H1 (cell line): Measurements from ENCODE around the gene SPRR3. TPM values are rescaled to one million over a fixed set of nuclear protein-coding genes. Genes with fewer than 3 reads are reported as not detected.

Experiments used
- CTCF ChIA-PET: fragments of 300-600 bp; sonication (Branson Sonifier 250); formaldehyde crosslinking; loops from one replicate; lab custom pipeline; 2021; ENCODE audit not compliant: partially characterized antibody; lab: Charles Lee
- POLR2A ChIA-PET: fragments of 300-600 bp; sonication (Branson Sonifier 250); formaldehyde crosslinking; loops from one replicate; lab custom pipeline; 2021; ENCODE audit warnings: inconsistent platforms; ENCODE audit not compliant: partially characterized antibody; lab: Charles Lee
- DNase-seq, 2 experiments: peaks; one replicate each; pipeline versions ENCODE4 v3.0.0 to v3.0.0-alpha.2; 2010 to 2022; ENCODE audit warnings: low spot score in 2 of 2, low read depth in 1 of 2, mixed read lengths in 1 of 2
- FAIRE-seq: peaks from 2 replicates; lab custom pipeline; 2011; peaks lifted over from hg19 to GRCh38; lab: Jason Lieb, UNC
- H2AFZ ChIP-seq: 2 replicates; pipeline ENCODE4 v1.8.1; 2012; ENCODE audit warnings: low read length, inconsistent platforms
- H2AK5ac ChIP-seq: 2 replicates; pipeline ENCODE4 v1.6.1; 2013; ENCODE audit warnings: low read depth, low read length
- H2BK120ac ChIP-seq: replicated peaks from 2 replicates; pipeline ENCODE3; 2013; ENCODE audit warnings: low read depth, low read length, inconsistent platforms
- H2BK12ac ChIP-seq: 2 replicates; pipeline ENCODE4 v1.6.1; 2013; ENCODE audit warnings: low read depth, low read length
- H2BK15ac ChIP-seq: 2 replicates; pipeline ENCODE4 v1.6.1; 2013; ENCODE audit warnings: low read length
- H2BK20ac ChIP-seq: 2 replicates; pipeline ENCODE4 v1.6.1; 2013; ENCODE audit warnings: low read length
- H2BK5ac ChIP-seq: 2 replicates; pipeline ENCODE4 v1.6.1; 2013; ENCODE audit warnings: low read depth, low read length
- H3K14ac ChIP-seq: 2 replicates; pipeline ENCODE4 v1.6.1; 2013; ENCODE audit warnings: inconsistent platforms; ENCODE audit not compliant: insufficient read length
- H3K18ac ChIP-seq: 2 replicates; pipeline ENCODE4 v1.6.1; 2013; ENCODE audit warnings: low read length; ENCODE audit errors: extremely low read depth
- H3K23ac ChIP-seq: 2 replicates; pipeline ENCODE4 v1.6.1; 2013; ENCODE audit warnings: inconsistent platforms; ENCODE audit not compliant: insufficient read length
- H3K23me2 ChIP-seq: 2 replicates; pipeline ENCODE4 v1.6.1; 2013; ENCODE audit warnings: low read depth, low read length
- H3K27ac ChIP-seq: 2 replicates; pipeline ENCODE4 v1.6.1; 2011; ENCODE audit warnings: low read depth, low read length, inconsistent platforms
- H3K27me3 ChIP-seq, 4 experiments: replicated peaks in 1 of 4; 1 replicate in 1 of 4; 2 replicates in 3 of 4; pipeline versions ENCODE4 v1.6.1 to v1.8.1; 2011 to 2013; ENCODE audit warnings: low read length in 3 of 4, mild to moderate bottlenecking in 3 of 4, inconsistent platforms in 2 of 4, mixed read lengths in 2 of 4, moderate library complexity in 1 of 4; ENCODE audit not compliant: control insufficient read depth in 3 of 4, insufficient read depth in 3 of 4; ENCODE audit errors: extremely low read depth in 1 of 4
- H3K36me3 ChIP-seq, 4 experiments: 2 replicates each; pipeline versions ENCODE4 v1.6.1 to v1.8.1; 2011 to 2013; ENCODE audit warnings: mild to moderate bottlenecking in 4 of 4, low read length in 3 of 4, moderate library complexity in 2 of 4, control low read depth in 1 of 4, inconsistent platforms in 1 of 4; ENCODE audit not compliant: insufficient read depth in 4 of 4, control insufficient read depth in 2 of 4
- H3K4ac ChIP-seq: replicated peaks from 2 replicates; pipeline ENCODE3; 2013; ENCODE audit warnings: low read length, low read depth, mixed read lengths, inconsistent platforms; ENCODE audit not compliant: insufficient read length
- H3K4me1 ChIP-seq, 4 experiments: replicated peaks in 1 of 4; 1 replicate in 1 of 4; 2 replicates in 3 of 4; pipeline versions ENCODE4 v1.6.1 to v1.8.1; 2011 to 2013; ENCODE audit warnings: low read length in 3 of 4, inconsistent platforms in 2 of 4, mixed read lengths in 1 of 4; ENCODE audit not compliant: insufficient read depth in 4 of 4, control insufficient read depth in 3 of 4
- H3K4me2 ChIP-seq, 2 experiments: 2 replicates each; pipeline versions ENCODE4 v1.6.1 to v1.8.1; 2011 to 2013; ENCODE audit warnings: low read depth in 2 of 2, low read length in 2 of 2, control low read depth in 1 of 2, inconsistent platforms in 1 of 2, mild to moderate bottlenecking in 1 of 2; ENCODE audit not compliant: insufficient read depth in 1 of 2
- H3K4me3 ChIP-seq, 4 experiments: fragments of 200-600, 300-600 bp in 1 of 4; sonication (generic), shearing (Covaris generic), sonication (Bioruptor Twin) in 1 of 4; 2 replicates each; pipeline versions ENCODE4 v1.5.1 to v1.8.1; 2011 to 2016; ENCODE audit warnings: low read length in 4 of 4, low read depth in 3 of 4, control low read depth in 2 of 4, inconsistent platforms in 2 of 4, mild to moderate bottlenecking in 2 of 4, mixed read lengths in 1 of 4, moderate library complexity in 1 of 4; ENCODE audit not compliant: insufficient read depth in 2 of 4; ENCODE audit errors: extremely low read depth in 1 of 4
- H3K56ac ChIP-seq: replicated peaks from 2 replicates; pipeline ENCODE3; 2013; ENCODE audit warnings: low read depth, mild to moderate bottlenecking, mixed read lengths, low read length, inconsistent platforms; ENCODE audit not compliant: insufficient read length
- H3K79me1 ChIP-seq: 2 replicates; pipeline ENCODE4 v1.6.1; 2013; ENCODE audit warnings: low read depth, low read length, control low read depth
- H3K79me2 ChIP-seq, 2 experiments: 2 replicates each; pipeline versions ENCODE4 v1.6.1 to v1.8.1; 2012 to 2013; ENCODE audit warnings: low read length in 2 of 2, mild to moderate bottlenecking in 2 of 2, inconsistent platforms in 1 of 2; ENCODE audit not compliant: insufficient read depth in 2 of 2, control insufficient read depth in 1 of 2
- H3K9ac ChIP-seq, 4 experiments: replicated peaks in 1 of 4; 1 replicate in 1 of 4; 2 replicates in 3 of 4; pipeline versions ENCODE4 v1.6.1 to v1.8.1; 2011 to 2013; ENCODE audit warnings: low read depth in 3 of 4, low read length in 3 of 4, control low read depth in 2 of 4, mild to moderate bottlenecking in 2 of 4, moderate library complexity in 2 of 4, inconsistent platforms in 1 of 4; ENCODE audit errors: extremely low read depth in 1 of 4
- H3K9me3 ChIP-seq, 2 experiments: 2 replicates each; pipeline versions ENCODE4 v1.6.1 to v1.8.1; 2012 to 2013; ENCODE audit warnings: mild to moderate bottlenecking in 2 of 2, moderate library complexity in 2 of 2, control low read depth in 1 of 2, inconsistent platforms in 1 of 2, low read depth in 1 of 2, low read length in 1 of 2, mixed read lengths in 1 of 2; ENCODE audit not compliant: insufficient read depth in 2 of 2
- H4K20me1 ChIP-seq, 2 experiments: replicated peaks in 1 of 2; 2 replicates each; pipeline versions ENCODE3 to v1.8.1; 2011 to 2013; ENCODE audit warnings: inconsistent platforms in 2 of 2, low read length in 2 of 2, mild to moderate bottlenecking in 1 of 2; ENCODE audit not compliant: insufficient read depth in 2 of 2, control insufficient read depth in 1 of 2
- H4K5ac ChIP-seq: 2 replicates; pipeline ENCODE4 v1.6.1; 2013; ENCODE audit warnings: low read length, low read depth, mixed read lengths, inconsistent platforms; ENCODE audit not compliant: insufficient read length
- H4K8ac ChIP-seq: 2 replicates; pipeline ENCODE4 v1.8.0; 2013; ENCODE audit warnings: mild to moderate bottlenecking, moderate library complexity, low read length, inconsistent platforms; ENCODE audit not compliant: insufficient read depth; ENCODE audit errors: extremely low read depth
- H4K91ac ChIP-seq: replicated peaks from 2 replicates; pipeline ENCODE3; 2013; ENCODE audit warnings: low read length, mixed read lengths, inconsistent platforms; ENCODE audit not compliant: insufficient read length
- CBX5 ChIP-seq: fragments of 300-800, 300-1000 bp; sonication (generic); IDR thresholded peaks from 2 replicates; pipeline ENCODE4 v1.7.1; 2016; ENCODE audit warnings: antibody characterized with exemption, low read length, low read depth
- MAFK ChIP-seq: IDR thresholded peaks from 2 replicates; pipeline ENCODE4 v1.6.1; 2012; ENCODE audit warnings: low read depth, mild to moderate bottlenecking, improper control_type of control experiment, low read length
- PHF8 ChIP-seq: fragments of 200-600 bp; sonication (generic); conservative IDR thresholded peaks from 2 replicates; pipeline ENCODE4 v1.7.1; 2012; ENCODE audit warnings: low read depth, mild to moderate bottlenecking, inconsistent platforms, low read length, moderate library complexity
- RNF2 ChIP-seq: fragments of 200-900, 300-1000 bp; sonication (generic); IDR thresholded peaks from 2 replicates; pipeline ENCODE4 v1.7.1; 2016; ENCODE audit warnings: borderline replicate concordance, low read depth, mild to moderate bottlenecking, antibody characterized with exemption, low read length; ENCODE audit not compliant: poor library complexity, severe bottlenecking; ENCODE audit errors: missing control alignments
- SIRT6 ChIP-seq: IDR thresholded peaks from one replicate; pipeline ENCODE4 v1.7.1; 2012; ENCODE audit warnings: low read length, inconsistent platforms
- SRF ChIP-seq: IDR thresholded peaks from 2 replicates; pipeline ENCODE4 v1.6.1; 2011; ENCODE audit warnings: mild to moderate bottlenecking, low read depth, low read length, moderate library complexity
- TCF12 ChIP-seq: IDR thresholded peaks from 2 replicates; pipeline ENCODE4 v1.6.1; 2011; ENCODE audit warnings: low read depth, mild to moderate bottlenecking, low read length
- WGBS, 2 experiments: shearing (Covaris generic) in 1 of 2; methylation state at CpG; one replicate each; pipeline versions ENCODE4 v1.1.6 to v1.1.7; 2013 to 2015; ENCODE audit warnings: low lambda C conversion rate in 2 of 2, mixed read lengths in 2 of 2, inconsistent platforms in 1 of 2, low coverage in 1 of 2, missing lambda C conversion rate in 1 of 2; ENCODE audit not compliant: insufficient replicate concordance in 2 of 2, insufficient coverage in 1 of 2, insufficient read length in 1 of 2; ENCODE audit errors: extremely low coverage in 1 of 2, missing lambda C conversion rate in 1 of 2; 5-methylcytosine and 5-hydroxymethylcytosine counted together
- polyA plus RNA-seq, 7 experiments: library from polyadenylated mRNA; depleted of rRNA in 3 of 7; stranded (reverse) in 5 of 7; unstranded in 2 of 7; fragments of >200 nt in 5 of 7; fragments of 200-250 nt in 2 of 7; gene quantifications; 1 replicate in 5 of 7; 2 replicates in 1 of 7; 4 replicates in 1 of 7; pipeline versions ENCODE4 v1.2.1 to v1.2.3, GENCODE V29; 2011 to 2013; ENCODE audit warnings: missing spikeins in 2 of 7, mixed read lengths in 2 of 7
- total RNA-seq: library from RNA; stranded (reverse); fragmentation: NEBNext Ultra II Directional; extraction: Animal tissue kit (Norgen Biotek cat#: 25700); gene quantifications from 2 replicates; pipeline ENCODE4 v1.2.1, GENCODE V29; 2021

The SPRR3 gene
- total and polyA plus RNA-seq, 2 of the 8 experiments (the other 6 are each of a cell fraction or from before 2014, with no cell fraction given): not detected

- H3K18ac ChIP-seq: no peak overlapping the region
- H3K4ac ChIP-seq: no peak overlapping the region
- H3K23me2 ChIP-seq: no peaks in the 10 kb centered on the region; the same call in 1 of the 2 replicates
- H3K36me3 ChIP-seq: no peaks in the 10 kb centered on the region
- no peak overlapping the region for H2AK5ac ChIP-seq
- no peak overlapping the region for H2AFZ ChIP-seq
- H3K23ac ChIP-seq: no peak overlapping the region
- H4K91ac ChIP-seq: no peak overlapping the region
- no peak overlapping the region for H2BK12ac ChIP-seq
- H2BK120ac ChIP-seq: no peak overlapping the region
- FAIRE-seq: no peak
- POLR2A ChIA-PET: no interaction called here
- DNase-seq: no peak
- H2BK20ac ChIP-seq: no peak overlapping the region
- no peak overlapping the region for H3K14ac ChIP-seq
- no peak overlapping the region for H2BK5ac ChIP-seq
- peaks cover 0 to 4% of the 10 kb centered on the region in 2 experiments; a peak in 1 of 4 replicates for H3K9me3 ChIP-seq
- H3K4me1 ChIP-seq: no peaks in the 10 kb centered on the region
- H3K9ac ChIP-seq: no peak overlapping the region
- no peak for TF ChIP-seq PHF8
- no peak for TF ChIP-seq RNF2
- TF ChIP-seq CBX5: no peak
- TF ChIP-seq TCF12: no peak
- TF ChIP-seq SRF: no peak
- TF ChIP-seq SIRT6: no peak
- TF ChIP-seq MAFK: no peak
- TF ChIP-seq, all 59 proteins: peak for 0
- Histone ChIP-seq H3K79me1 (no peaks in the 10 kb centered on the region), H4K8ac (no peak overlapping the region), H2BK15ac (no peak overlapping the region), H4K20me1 (no peaks in the 10 kb centered on the region), H3K79me2 (no peaks in the 10 kb centered on the region), H3K4me2 (no peak overlapping the region), H3K4me3 (no peak overlapping the region), H3K27ac (no peak overlapping the region), H3K56ac (no peak overlapping the region), H3K27me3 (no peaks in the 10 kb centered on the region; a peak in 1 of 7 replicates), H4K5ac (no peak overlapping the region)
- CTCF ChIA-PET: interaction anchor here (1.9 kb wide), 1 partner anchor 16 kb away, joined by 7 read pairs; no protein-coding TSS in a partner anchor
- 82% methylated on average over 1 of the region's 1 CpG; no CpG with 5 or more reads in 1 of the 2 experiments for WGBS, 2 experiments
Measured at GRCh38 chr1:152976688-152977087, 24.9 kb upstream of the SPRR3 start.
